ENCODE measurements around the gene PSMA2. TPM values are rescaled to one million over a fixed set of nuclear protein-coding genes. Genes with fewer than 3 reads are reported as not detected.

PSMA2 gene
- total RNA-seq, 1 experiment from 2014 or later = 172 TPM

GRCh38 chr7:42869131-42870020, 62.6 kb downstream of the PSMA2 start:
- in situ Hi-C loops (cut with HindIII; ENCODE audit: low pct_unique_long_range_greater_than_20kb, low sequenced_read_pairs) = no loop called here
- DNase-seq (ENCODE audit: low read depth) = peak; percentile 62

- in situ Hi-C loops (cut with HindIII; ENCODE audit: low pct_unique_long_range_greater_than_20kb, low sequenced_read_pairs) = no loop called here
- no peak for DNase-seq (ENCODE audit: low read depth)
Observed at GRCh38 chr7:42868480-42868879, 63.5 kb downstream of the PSMA2 start.

Other genes with a start within 250 kb of the PSMA2 start
- 12.2 and 14.4 TPM in 2 replicates for gene C7orf25, start 20.1 kb downstream of the PSMA2 start, total RNA-seq (2014; rRNA removed; shearing (Covaris generic); ENCODE audit: low replicate concordance)
- 53.2 and 74.2 TPM in 2 replicates for gene MRPL32, start 202 bp upstream of the PSMA2 start, total RNA-seq (2014; rRNA removed; shearing (Covaris generic); ENCODE audit: low replicate concordance)
- 14.0 and 35.3 TPM in 2 replicates for gene HECW1, start 180.5 kb upstream of the PSMA2 start, total RNA-seq (2014; rRNA removed; shearing (Covaris generic); ENCODE audit: low replicate concordance)

Measured in Caki2 (cell line).